Dedifferentiated amniotic fluid mesenchymal stem cell (primary cell): ENCODE results near the gene DDX4.

Source experiments
- DNase-seq: peaks from one replicate; pipeline ENCODE4 v3.0.0-alpha.2; 2016; ENCODE audit errors: extremely low spot score

The DDX4 gene

GRCh38 chr5:55821731-55822512, 84.1 kb downstream of the DDX4 start:
- DNase-seq: no peak

GRCh38 chr5:55823151-55823796, 85.4 kb downstream of the DDX4 start:
- DNase-seq: no peak

GRCh38 chr5:55829956-55830355, 92.1 kb downstream of the DDX4 start:
- DNase-seq: no peak

- no peak for DNase-seq
Measured at GRCh38 chr5:55832446-55832845, 94.6 kb downstream of the DDX4 start.

- no peak for DNase-seq
Measured at GRCh38 chr5:55836191-55836590, 98.3 kb downstream of the DDX4 start.

GRCh38 chr5:55841976-55842375, 104.1 kb downstream of the DDX4 start:
- DNase-seq: no peak

GRCh38 chr5:55847837-55848236, 110.0 kb downstream of the DDX4 start:
- no peak for DNase-seq

- no peak for DNase-seq
Measured at GRCh38 chr5:55848783-55849182, 110.9 kb downstream of the DDX4 start.

GRCh38 chr5:55850839-55851674, 113.2 kb downstream of the DDX4 start, which contains the start of gene IL31RA:
Gene IL31RA, plus strand, starts transcription at chr5:55851357. Its CDS starts 214 bp downstream, at chr5:55851571.
- DNase-seq: peak; percentile 63

- no peak for DNase-seq
Measured at GRCh38 chr5:55851675-55851979, 113.8 kb downstream of the DDX4 start.

GRCh38 chr5:55852503-55852902, 114.6 kb downstream of the DDX4 start:
- no peak for DNase-seq

GRCh38 chr5:55853041-55853670, 115.3 kb downstream of the DDX4 start:
- DNase-seq: no peak

GRCh38 chr5:55853818-55854217, 116.0 kb downstream of the DDX4 start:
- no peak for DNase-seq

- no peak for DNase-seq
Measured at GRCh38 chr5:55855509-55855908, 117.6 kb downstream of the DDX4 start.

- DNase-seq: no peak
Measured at GRCh38 chr5:55856516-55857246, 118.8 kb downstream of the DDX4 start.

- DNase-seq: no peak
Measured at GRCh38 chr5:55857247-55857640, 119.4 kb downstream of the DDX4 start.

- DNase-seq: no peak
Measured at GRCh38 chr5:55858104-55858503, 120.2 kb downstream of the DDX4 start.

GRCh38 chr5:55860288-55860687, 122.4 kb downstream of the DDX4 start:
- DNase-seq: no peak

GRCh38 chr5:55860709-55861108, 122.8 kb downstream of the DDX4 start:
- DNase-seq: no peak

- no peak for DNase-seq
Measured at GRCh38 chr5:55864606-55865541, 127.0 kb downstream of the DDX4 start.
